SH-SY5Y (cell line): Measurements from ENCODE around the gene GLRA3.

Experiments
- GATA2 ChIP-seq: IDR thresholded peaks from 2 replicates; pipeline ENCODE4 v1.6.1; 2011; ENCODE audit warnings: mild to moderate bottlenecking, low read depth, low read length
- GATA3 ChIP-seq: IDR thresholded peaks from 2 replicates; pipeline ENCODE4 v1.6.1; 2011; ENCODE audit warnings: low read depth, mild to moderate bottlenecking, low read length, moderate library complexity

- TF ChIP-seq GATA2 (no peak), GATA3 (no peak)
Measured at GRCh38 chr4:174749091-174749490, 80.0 kb downstream of the GLRA3 start.
